Mesodermal cell (in vitro differentiated cells): ENCODE measurements around the gene HYOU1.
A peak's percentile ranks its signal among the peaks of the same experiment; 100 is the strongest.
"Not testable (repeated sequence)": the region's sequence is repeated elsewhere in the genome, so short reads cannot be mapped to it uniquely, and the experiment has no call there.

Experiments used
- H3K27ac ChIP-seq: 2 replicates; pipeline ENCODE4 v1.7.0; 2013; ENCODE audit warnings: mild to moderate bottlenecking, low read depth, low read length, moderate library complexity; ENCODE audit not compliant: severe bottlenecking
- H3K36me3 ChIP-seq: 2 replicates; pipeline ENCODE4 v1.7.1; 2013; ENCODE audit warnings: mild to moderate bottlenecking, low read length, moderate library complexity; ENCODE audit not compliant: control insufficient read depth, insufficient read depth
- H3K4me1 ChIP-seq: one replicate; pipeline ENCODE4 v1.7.1; 2013; ENCODE audit warnings: mild to moderate bottlenecking, low read length; ENCODE audit not compliant: insufficient read depth, control insufficient read depth, poor library complexity, severe bottlenecking
- H3K4me3 ChIP-seq: 2 replicates; pipeline ENCODE4 v1.7.0; 2013; ENCODE audit warnings: low read length, control low read depth, mild to moderate bottlenecking; ENCODE audit not compliant: insufficient read depth, poor library complexity, severe bottlenecking; ENCODE audit errors: extremely low read depth
- H3K9me3 ChIP-seq: 2 replicates; pipeline ENCODE4 v1.7.1; 2013; ENCODE audit warnings: mild to moderate bottlenecking, low read length, moderate library complexity; ENCODE audit not compliant: control insufficient read depth
- WGBS, 2 experiments: methylation state at CpG; one replicate each; pipeline ENCODE4 v1.1.5; 2013; ENCODE audit warnings: missing lambda C conversion rate in 2 of 2; ENCODE audit not compliant: insufficient coverage in 2 of 2; 5-methylcytosine and 5-hydroxymethylcytosine counted together

Gene HYOU1

DNA sequence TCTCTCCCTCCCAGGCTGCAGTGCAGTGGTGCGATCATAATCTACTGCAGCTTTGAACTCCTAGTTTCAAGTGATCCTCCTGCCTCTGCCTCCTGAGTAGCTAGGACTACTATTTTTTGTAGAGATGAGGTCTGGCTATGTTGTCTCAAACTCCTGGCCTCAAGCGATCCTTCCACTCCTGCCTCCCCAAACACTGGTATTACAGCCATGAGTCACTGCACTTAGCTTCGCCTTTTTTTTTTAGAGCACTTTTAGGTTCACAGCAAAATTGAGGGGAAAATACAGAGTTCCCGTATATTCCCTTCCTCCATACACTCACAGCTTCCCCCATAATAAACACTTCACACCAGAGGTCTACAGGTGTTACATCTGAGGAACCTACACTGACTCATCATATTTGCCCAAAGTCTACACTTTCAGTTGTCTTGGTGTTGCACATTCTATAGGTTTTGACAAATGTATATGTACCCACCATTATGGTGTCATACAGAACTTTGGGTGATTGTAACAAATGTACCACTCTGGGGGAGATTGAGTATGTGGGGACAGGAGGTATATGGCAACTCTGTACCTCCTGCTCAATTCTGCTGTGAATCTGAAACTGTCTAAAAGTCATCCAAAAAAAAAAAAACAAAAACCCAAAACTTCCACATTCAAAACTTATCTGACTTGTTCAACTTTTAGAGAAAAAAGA is 15.0 kb downstream of the HYOU1 start:
- Histone ChIP-seq H3K27ac (no peak overlapping the region), H3K9me3 (no peaks in the 10 kb centered on the region), H3K4me3 (no peak overlapping the region), H3K4me1 (peaks cover 7% of the 10 kb centered on the region), H3K36me3 (peaks cover 26% of the 10 kb centered on the region)
- WGBS, 2 experiments: 88 to 91% methylated on average over 2 to 3 of the region's 4 CpGs

DNA sequence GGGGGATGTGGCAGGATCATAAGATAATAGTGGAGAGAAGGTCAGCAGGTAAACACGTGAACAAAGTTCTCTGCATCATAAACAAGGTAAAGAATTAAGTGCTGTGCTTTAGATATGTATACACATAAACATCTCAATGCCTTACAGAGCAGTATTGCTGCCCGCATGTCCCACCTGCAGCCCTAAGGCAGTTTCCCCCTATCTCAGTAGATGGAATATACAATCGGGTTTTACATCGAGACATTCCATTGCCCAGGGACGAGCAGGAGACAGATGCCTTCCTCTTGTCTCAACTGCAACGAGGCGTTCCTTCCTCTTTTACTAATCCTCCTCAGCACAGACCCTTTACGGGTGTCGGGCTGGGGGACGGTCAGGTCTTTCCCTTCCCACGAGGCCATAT is 17.5 kb downstream of the HYOU1 start:
- not testable (repeated sequence) for H3K9me3 ChIP-seq, H3K4me3 ChIP-seq, H3K27ac ChIP-seq, H3K4me1 ChIP-seq, H3K36me3 ChIP-seq
- 100% methylated on average over 1 of the region's 11 CpGs; no CpG with 5 or more reads in 1 of the 2 experiments for WGBS, 2 experiments

DNA sequence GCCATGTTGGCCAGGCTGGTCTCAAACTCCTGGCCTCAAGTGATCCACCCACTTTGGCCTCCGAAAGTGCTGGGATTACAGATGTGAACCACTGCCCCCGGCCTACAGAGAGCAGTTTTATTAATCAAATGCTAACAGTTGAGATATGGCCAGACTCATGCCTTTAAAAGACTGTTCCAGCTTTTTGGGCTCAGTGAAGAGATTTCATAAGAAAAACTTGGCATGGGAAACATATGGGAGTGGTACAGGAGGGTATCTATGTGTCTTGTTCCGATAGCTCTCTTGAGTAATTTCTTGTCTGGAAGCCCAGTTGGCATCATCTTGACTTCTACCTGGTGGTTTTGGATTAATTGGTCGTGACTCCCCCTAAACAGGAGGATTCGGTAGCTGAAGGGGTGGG is 18.1 kb downstream of the HYOU1 start:
- WGBS, 2 experiments: 80 to 94% methylated on average over 2 to 3 of the region's 5 CpGs
- peaks cover 7% of the 10 kb centered on the region for H3K4me1 ChIP-seq
- no peaks in the 10 kb centered on the region for H3K36me3 ChIP-seq
- no peaks in the 10 kb centered on the region for H3K9me3 ChIP-seq
- no peak overlapping the region for H3K4me3 ChIP-seq
- no peak overlapping the region for H3K27ac ChIP-seq

DNA sequence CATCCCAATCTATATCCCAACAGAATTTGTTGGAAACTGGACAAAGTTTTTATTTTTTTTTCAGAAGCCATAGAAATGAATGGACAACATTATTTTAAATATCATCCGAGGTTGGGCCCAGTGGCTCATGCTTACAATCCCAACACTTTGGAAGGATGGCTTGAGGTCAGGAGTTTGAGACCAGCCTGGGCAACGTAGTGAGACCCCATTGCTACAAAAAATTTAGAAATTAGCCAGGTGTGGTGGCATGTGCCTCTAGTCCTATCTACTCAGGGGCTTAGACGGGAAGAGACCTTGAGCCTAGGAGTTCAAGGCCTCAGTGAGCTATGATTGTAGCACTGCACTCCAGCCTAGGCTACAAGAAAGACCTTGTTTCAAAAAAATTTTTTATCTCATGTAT is 22.2 kb downstream of the HYOU1 start:
- H3K9me3 ChIP-seq: no peaks in the 10 kb centered on the region
- 86 to 90% methylated on average over 1 to 2 of the region's 3 CpGs for WGBS, 2 experiments

DNA sequence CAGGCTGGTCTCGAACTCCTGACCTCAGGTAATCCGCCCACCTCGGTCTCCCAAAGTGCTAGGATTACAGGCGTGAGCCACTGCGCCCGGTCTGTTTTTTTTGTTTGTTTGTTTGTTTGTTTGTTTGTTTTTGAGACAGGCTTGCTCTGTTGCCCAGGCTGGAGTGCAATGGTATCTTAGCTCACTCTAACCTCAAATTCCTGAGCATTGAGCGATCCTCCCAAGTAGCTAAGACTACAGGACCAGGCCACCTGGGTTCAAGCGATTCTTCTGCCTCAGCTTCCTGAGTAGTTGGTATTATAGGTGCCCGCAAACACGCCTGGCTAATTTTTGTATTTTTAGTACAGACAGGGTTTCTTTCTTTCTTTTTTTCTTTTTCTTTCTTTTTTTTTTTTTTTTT is 23.6 kb downstream of the HYOU1 start:
- not testable (repeated sequence) for H3K4me3 ChIP-seq, H3K9me3 ChIP-seq, H3K27ac ChIP-seq, H3K36me3 ChIP-seq
- WGBS, 2 experiments: 57 to 90% methylated on average over 1 to 3 of the region's 10 CpGs
- peaks cover 13% of the 10 kb centered on the region for H3K4me1 ChIP-seq

More for the DNA sequence above, 22.2 kb downstream of the HYOU1 start:
- H3K36me3 ChIP-seq: no peaks in the 10 kb centered on the region
- H3K4me3 ChIP-seq: no peak overlapping the region
- no peak overlapping the region for H3K27ac ChIP-seq
- H3K4me1 ChIP-seq: peaks cover 3% of the 10 kb centered on the region

DNA sequence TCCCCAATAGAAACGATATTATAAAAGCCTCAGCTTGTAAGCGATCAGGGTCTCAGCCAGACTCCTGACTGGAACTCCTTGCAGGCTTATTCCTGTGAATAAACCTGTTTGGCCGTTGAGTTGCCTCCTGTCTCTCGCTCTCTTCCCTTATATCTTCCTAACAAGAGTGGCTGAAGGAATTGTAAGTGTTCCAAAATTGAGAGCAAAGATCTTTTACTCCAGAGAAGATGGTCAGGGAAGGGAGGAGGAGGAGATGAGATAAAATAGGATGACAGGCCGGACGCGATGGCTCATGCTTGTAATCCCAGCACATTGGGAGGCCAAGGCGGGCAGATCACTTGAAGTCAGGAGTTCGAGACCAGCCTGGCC is 25.1 kb downstream of the HYOU1 start:
- no peak overlapping the region for H3K4me3 ChIP-seq

DNA sequence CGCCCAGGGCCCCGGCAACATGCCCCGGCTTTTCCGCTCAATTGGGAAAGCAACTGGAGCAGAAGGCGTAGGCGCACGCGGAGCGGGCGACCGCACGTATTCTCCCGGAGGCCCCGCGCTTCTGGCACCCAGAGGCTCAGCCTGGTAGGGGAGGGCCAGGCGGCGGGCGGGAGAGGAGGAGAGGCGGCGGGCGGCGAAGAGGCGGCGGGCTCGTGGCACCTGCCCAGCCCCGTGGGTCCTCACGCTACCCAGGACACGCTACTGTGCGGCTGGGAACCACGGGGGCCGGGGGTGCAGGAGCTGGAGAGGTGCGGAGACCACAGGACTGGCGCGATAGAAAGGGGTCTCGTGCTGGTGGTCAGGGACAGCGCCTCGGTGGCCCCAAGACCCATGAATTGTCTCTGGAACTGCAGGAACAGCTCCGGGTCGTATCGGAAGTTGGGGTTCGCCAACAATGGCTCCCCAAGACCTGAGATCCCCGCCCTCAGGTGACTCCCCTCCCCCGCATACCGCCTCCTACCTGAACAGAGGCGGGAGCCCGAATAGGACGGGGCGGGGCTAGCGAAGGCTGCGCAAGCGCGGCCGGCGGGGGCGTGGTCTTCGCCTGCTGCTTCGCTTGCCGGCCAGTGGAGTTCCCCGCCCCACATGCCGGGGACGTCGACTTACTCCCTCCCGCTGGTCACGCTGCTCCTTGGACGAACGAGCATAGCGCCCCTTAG is 26.5 kb downstream of the HYOU1 start, which contains the start of gene SLC37A4:
Gene SLC37A4, minus strand, starts transcription at position 549 of the 719 bp plus-strand sequence.
- 0% methylated on average over 55 to 57 of the region's 67 CpGs for WGBS, 2 experiments
- no peak within 1 kb of the TSS for H3K27ac ChIP-seq

More for the DNA sequence above, 25.1 kb downstream of the HYOU1 start:
- Histone ChIP-seq H3K27ac (no peak overlapping the region), H3K36me3 (peaks cover 13% of the 10 kb centered on the region), H3K9me3 (no peaks in the 10 kb centered on the region), H3K4me1 (peaks cover 13% of the 10 kb centered on the region)
- WGBS, 2 experiments: 89 to 94% methylated on average over 7 to 8 of the region's 9 CpGs

DNA sequence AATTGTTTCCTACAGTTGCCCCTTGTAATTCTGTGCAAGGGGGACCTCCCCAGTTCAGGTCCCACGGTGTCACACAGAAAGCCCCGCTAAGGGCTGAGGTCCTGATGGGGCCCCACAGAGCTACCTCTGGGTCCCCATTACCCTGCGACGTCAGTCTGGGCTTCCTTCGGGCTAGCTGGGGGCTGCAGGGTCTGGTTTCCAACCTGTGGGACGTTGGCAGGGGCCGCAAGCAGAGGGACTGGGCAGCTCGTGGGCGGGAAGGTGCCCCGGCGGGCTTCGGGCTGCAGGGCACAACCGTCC is 27.0 kb downstream of the HYOU1 start:
- Histone ChIP-seq H3K27ac (no peak overlapping the region), H3K36me3 (peaks cover 32% of the 10 kb centered on the region), H3K4me1 (peaks cover 13% of the 10 kb centered on the region), H3K9me3 (no peaks in the 10 kb centered on the region), H3K4me3 (peak overlapping the region; percentile 79)
- 2 to 3% methylated on average over 13 of the region's 13 CpGs for WGBS, 2 experiments

More for the DNA sequence above, 26.5 kb downstream of the HYOU1 start, which contains the start of gene SLC37A4:
- H3K4me3 ChIP-seq: peak within 1 kb of the TSS; percentile 79
- peaks cover 13% of the 10 kb centered on the region for H3K4me1 ChIP-seq
- H3K9me3 ChIP-seq: no peaks in the 10 kb centered on the region
- peaks cover 27% of the 10 kb centered on the region for H3K36me3 ChIP-seq

DNA sequence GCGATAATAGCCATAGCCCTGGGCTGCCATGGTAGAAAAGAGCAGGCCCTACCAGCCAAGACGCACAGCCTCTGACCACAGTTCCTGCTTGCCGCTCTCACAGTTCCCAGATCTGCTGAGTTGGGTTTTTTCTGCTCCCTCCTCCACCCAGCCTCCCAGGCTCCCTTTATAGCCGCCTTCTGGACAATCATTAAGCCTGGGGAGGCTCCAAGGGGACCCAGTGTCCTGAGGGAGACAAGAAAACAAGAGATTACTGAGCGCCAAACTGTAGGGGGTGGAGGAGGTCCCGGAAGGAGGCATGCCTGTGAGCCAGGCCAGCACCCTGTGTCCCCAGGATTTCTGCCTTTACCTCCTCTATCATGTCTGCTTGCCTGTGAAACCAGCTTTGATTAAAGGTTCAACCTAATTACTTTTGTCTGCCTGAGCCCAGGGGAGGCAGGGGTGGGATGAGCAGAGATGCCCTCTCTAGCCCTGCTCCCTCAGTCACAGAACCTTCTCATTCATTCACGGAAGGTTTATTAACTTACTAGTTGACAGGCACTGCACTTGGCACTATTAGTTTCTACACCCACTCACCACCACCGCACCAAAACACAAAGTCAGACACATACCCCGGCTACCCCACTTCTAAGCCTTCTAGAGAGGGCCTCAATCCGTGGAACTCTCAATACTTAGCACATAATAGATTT is 27.5 kb downstream of the HYOU1 start:
- Histone ChIP-seq H3K4me3 (peak overlapping the region; percentile 79), H3K36me3 (peaks cover 37% of the 10 kb centered on the region), H3K4me1 (peaks cover 18% of the 10 kb centered on the region), H3K9me3 (no peaks in the 10 kb centered on the region), H3K27ac (no peak overlapping the region)
- 66 to 77% methylated on average over 4 to 6 of the region's 10 CpGs for WGBS, 2 experiments

DNA sequence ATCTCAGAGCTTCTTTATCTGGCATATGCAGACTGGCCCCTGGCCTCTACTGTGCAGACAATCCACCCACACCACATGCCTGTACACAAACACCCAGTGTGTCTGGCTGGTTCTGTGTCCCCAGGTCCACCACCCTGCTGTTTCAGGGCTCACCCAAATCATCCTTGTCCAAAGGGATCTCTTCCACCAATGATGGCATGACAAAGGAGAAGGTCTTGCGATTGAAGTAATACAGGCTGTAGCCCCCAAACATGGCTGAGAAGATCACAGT is 28.0 kb downstream of the HYOU1 start:
- peaks cover 42% of the 10 kb centered on the region for H3K36me3 ChIP-seq
- H3K27ac ChIP-seq: no peak overlapping the region
- H3K4me3 ChIP-seq: peak overlapping the region; percentile 79
- H3K9me3 ChIP-seq: no peaks in the 10 kb centered on the region
- H3K4me1 ChIP-seq: peaks cover 23% of the 10 kb centered on the region
- WGBS, 2 experiments: 72 to 100% methylated on average over 1 of the region's 1 CpG
